NCI-H2107 (cell line): ENCODE results near the gene TREM1.

Experiments used
- DNase-seq: peaks from one replicate; lab custom pipeline; 2025; lab: John Stamatoyannopoulos, UW

Gene TREM1

DNA sequence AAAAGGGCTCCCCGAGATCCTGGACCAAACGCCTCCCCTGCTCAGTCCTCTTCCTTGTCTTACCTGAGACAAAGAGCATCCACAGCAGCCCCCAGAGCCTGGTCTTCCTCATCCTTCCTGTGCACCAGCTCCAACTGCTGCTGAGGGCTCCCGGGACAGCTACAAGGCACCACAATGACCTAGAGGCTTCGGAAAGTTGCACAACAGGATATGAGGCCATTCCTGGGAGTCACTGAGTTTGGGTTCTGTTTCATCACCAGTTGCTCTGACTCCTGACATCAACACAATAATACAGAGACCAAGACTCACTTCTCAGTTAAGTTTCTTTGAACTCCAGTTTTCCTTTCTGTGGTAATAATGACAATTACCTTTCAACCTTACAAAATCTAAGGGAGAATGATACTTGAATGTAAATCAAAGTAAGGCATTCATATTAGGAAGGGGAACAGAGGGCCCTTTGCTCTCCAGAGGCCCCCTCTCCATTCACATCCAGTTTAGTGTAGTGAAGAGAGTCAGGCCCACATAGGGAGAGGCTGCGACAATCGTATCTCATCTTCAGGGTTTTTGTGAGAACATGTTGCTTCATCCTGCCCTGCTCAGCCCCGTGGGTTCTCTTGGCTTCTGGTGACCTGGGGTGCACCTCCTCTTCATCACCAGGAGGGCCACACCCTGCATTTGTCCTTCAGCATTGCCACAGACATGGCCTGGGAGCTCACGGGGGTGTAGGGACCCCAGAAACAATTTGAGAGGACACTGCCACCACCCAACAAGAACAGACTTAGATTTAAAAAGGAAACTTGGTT is at the start of gene TREM1:
Gene TREM1 (minus strand): TSS at position 139 of the 803 bp plus-strand sequence. CDS start 27 bp downstream, at position 112.
- DNase-seq, result no peak

GRCh38 chr6:41335943-41336342 is 49.5 kb upstream of the TREM1 start:
- DNase-seq, result no peak

DNA sequence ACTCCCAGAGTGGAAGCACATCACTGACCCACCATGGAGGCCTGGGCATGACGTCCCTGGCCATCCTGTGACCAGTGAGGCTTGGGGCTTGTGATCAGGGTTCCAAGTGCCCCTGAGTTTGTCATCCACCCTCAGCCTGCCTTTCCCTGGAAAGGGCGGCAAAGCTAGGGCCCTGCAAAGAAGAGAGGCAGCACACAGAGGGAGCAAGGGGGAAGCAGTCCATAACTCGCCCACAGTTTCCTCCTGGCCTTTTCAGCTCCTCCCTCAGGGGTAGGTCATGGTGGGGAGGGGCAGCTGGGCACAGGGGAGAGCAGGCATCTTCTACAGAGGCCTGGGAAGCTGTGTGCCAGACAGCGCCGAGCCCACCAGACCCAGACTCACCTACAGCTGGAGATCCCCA is 48.8 kb upstream of the TREM1 start, which contains the start of gene NCR2:
Gene NCR2 (plus strand): TSS at position 313 of the 400 bp plus-strand sequence. CDS start 269 bp downstream, outside the sequence.
- no peak for DNase-seq

- no peak for DNase-seq
Observed at GRCh38 chr6:41334482-41335040, 48.1 kb upstream of the TREM1 start.

- DNase-seq, result no peak
Observed at GRCh38 chr6:41332842-41333736, 46.6 kb upstream of the TREM1 start.

DNA sequence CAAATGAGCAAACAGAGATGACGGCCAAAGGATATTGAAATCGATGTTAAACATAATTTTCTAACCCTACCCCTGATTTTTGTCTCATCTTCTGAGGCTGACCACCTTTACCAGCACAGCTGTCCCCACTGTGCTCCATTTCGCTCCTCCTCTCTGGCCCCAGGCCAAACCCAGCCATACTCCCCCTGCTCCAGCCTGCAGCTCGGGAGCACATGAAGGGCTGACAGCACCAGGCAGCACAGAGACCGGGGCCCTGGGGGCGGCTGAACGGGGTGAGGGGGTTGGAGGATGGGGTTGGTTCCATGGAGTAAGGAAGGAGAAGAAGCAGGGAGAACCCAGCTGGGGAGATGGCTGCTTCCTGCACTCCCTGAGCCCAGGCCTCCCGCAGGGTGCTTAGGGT is 45.8 kb upstream of the TREM1 start:
- DNase-seq, result no peak

- DNase-seq, result no peak
Observed at GRCh38 chr6:41331401-41332150, 45.1 kb upstream of the TREM1 start.

DNA sequence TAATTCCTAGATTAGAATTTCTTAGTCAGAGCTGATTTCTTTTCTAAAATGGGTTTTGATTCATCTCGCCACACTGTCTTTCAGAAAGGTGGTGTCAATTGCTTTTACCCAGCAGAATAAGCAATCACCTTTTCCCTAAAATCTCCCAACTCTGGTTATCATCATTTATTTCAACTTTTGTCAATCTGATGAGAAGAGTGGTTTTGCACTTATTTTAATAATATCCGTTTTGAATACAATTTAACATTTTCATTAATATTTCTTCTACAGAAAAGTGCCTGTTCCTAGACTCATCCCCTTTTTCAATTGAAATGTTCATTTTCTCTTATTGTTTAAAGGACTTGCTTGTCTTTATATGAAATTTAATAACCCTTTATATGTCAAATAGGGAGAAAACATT is 40.7 kb upstream of the TREM1 start:
- no peak for DNase-seq

- no peak for DNase-seq
Observed at GRCh38 chr6:41326092-41326491, 39.6 kb upstream of the TREM1 start.

DNA sequence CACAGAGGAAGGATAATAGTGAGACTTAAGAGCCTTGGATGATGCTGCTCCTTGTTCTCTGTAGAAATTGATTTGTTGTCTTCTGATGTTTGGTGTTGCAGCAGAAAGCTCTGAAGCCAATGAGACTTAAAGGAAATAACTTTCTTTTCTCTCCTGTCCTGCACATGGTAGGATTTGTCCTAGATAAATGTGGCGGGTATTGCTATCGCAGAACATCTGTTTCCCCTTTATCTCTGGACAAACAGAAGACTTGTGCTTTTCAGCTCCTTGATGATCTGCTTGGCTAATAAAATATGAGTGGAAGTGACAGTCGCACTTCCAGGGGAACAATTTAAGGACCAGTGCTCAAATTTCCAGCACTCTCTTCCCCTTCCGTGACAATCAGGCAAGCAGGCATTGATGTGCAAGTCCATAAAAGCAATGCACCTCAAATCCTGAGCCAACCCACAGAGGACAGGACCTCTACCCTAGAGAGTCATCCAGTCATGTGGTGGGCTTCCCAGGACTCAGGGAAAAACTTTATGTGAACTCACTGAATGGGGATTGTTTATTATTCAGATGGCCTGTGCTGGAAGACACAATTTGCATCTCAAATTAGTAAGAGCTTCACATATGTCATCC is 39.1 kb upstream of the TREM1 start:
- DNase-seq, result no peak

GRCh38 chr6:41321183-41321582 is 34.7 kb upstream of the TREM1 start:
- DNase-seq, result no peak

GRCh38 chr6:41318654-41319565 is 32.4 kb upstream of the TREM1 start:
- DNase-seq, result peak; percentile 74

DNA sequence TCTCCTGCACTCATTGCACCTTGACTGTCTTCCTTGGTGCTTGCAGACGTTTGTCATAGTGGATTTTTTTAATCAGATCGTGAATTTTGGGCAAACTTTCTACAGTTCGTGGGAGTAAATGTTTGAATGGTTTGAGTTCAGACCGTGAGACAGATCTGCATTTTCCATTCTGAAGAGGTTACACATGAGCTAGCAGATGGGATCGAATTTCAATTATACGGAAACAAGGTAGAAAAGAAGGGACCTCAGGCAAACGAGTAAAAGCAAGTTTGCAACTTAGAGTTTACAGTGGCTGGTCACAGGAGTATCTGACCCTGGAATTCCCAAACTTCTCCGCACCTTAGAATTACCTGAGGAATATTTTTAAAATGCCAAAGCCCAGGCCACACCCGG is 31.8 kb upstream of the TREM1 start:
- DNase-seq, result no peak

DNA sequence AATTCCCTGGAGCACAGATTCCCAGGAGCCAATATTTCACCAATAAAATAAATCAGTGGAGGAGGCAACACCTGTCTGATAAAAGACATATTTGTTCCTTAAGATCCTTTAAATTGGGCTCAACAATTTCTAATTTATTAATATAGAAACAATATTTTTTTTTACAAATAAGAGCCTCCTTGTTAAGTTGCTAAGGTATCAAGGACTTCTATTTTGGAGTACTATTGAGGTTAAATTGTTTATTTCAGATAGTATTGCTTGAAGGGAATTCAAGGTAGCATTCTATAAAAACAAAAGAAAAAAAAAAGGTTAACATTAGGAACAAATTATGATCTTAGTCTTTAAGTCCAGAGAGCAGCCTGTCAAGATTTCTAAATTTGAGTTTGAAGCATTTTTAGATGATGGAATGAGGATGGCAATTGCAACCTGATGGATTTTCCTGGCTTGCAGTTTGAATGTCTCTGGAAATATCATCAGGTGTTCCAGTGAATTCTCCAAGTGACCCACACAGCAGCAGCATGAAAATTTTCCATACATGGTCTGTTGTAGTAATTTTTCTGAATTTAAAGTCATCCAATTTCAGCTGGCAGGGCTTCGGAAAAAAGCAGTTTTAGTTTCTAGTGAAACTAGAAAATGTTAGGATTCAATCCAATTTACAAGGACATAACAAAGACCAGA is 29.6 kb upstream of the TREM1 start:
- no peak for DNase-seq

GRCh38 chr6:41315203-41315602 is 28.7 kb upstream of the TREM1 start:
- DNase-seq, result no peak

- peak; percentile 16 for DNase-seq
Observed at GRCh38 chr6:41306187-41306854, 19.8 kb upstream of the TREM1 start.

GRCh38 chr6:41302638-41303037 is 16.2 kb upstream of the TREM1 start:
- no peak for DNase-seq

DNA sequence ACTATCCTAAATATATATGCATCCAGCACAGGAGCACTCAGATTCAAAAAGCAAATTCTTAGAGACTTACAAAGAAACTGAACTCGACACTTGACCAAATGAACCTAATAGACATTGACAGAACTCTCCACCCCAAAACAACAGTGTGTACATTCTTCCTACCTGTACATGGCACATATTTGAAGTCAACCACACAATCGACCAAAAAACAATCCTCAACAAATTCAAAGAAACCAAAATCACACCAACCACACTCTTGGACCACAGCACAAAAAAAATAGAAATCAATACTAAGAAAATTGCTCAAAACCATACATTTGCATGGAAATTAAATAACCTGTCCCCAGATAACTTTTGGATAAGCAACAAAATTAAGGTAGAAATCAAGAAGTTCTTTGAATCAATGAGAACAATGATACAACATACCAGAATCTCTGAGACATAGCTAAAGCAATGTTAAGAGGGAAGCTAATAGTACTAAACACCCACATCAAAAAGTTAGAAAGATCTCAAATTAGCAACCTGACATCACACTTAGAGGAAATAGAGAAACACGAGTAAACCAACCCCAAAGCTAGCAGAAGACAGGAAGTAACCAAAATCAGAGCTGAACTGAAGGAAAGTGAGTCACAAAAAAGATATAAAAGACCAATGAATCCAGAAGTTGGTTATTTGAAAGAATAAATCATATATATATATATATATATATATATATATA is 12.5 kb upstream of the TREM1 start:
- DNase-seq, result no peak
